ENCODE measurements around the gene ARHGAP11A. TPM values are rescaled to one million over a fixed set of nuclear protein-coding genes. Genes with fewer than 3 reads are reported as not detected.
A peak's percentile ranks its signal among the peaks of the same experiment; 100 is the strongest.

The ARHGAP11A gene
- total and polyA plus RNA-seq, 9 of the 15 experiments (the other 6 are each of a cell fraction or from before 2014, with no cell fraction given) = 17.5 to 92.5 (median 61.1) TPM

DNA sequence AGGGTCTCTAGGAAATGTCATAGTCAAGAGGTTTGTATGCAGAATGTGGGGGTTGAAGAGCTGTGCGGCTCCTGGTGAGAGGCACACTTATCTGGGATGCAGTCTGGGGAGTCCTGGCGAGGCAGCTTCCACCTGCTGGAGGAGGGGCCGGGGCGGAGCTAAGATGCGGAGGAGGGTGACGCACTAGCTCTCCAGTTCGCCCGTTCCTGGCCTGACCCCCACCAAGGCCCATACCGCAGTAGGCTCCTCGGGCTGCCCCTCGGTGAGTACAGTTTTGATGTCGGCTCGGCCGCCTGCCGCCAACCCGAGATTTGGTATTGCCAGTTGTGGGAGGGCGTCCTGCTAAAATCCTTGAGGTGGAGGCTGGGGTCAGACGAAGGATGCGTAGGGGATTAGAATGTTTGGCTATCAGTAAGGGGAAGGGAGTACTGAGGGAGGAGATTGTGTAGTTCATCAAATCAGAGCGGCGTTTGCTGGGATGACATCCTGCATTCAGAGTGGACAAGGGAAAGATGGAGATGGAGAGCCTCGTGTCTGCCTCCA is 26.3 kb downstream of the ARHGAP11A start, which contains the start of gene SCG5 (continued):
- TF ChIP-seq, protein P1, sequence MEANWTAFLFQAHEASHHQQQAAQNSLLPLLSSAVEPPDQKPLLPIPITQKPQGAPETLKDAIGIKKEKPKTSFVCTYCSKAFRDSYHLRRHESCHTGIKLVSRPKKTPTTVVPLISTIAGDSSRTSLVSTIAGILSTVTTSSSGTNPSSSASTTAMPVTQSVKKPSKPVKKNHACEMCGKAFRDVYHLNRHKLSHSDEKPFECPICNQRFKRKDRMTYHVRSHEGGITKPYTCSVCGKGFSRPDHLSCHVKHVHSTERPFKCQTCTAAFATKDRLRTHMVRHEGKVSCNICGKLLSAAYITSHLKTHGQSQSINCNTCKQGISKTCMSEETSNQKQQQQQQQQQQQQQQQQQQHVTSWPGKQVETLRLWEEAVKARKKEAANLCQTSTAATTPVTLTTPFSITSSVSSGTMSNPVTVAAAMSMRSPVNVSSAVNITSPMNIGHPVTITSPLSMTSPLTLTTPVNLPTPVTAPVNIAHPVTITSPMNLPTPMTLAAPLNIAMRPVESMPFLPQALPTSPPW (CRISPR knock-in tag; IDR thresholded peaks at IDR 0.05) = 0 out of 2 replicates have a peak, but pooled peaks have one; percentile 18
- TF ChIP-seq, protein P2, sequence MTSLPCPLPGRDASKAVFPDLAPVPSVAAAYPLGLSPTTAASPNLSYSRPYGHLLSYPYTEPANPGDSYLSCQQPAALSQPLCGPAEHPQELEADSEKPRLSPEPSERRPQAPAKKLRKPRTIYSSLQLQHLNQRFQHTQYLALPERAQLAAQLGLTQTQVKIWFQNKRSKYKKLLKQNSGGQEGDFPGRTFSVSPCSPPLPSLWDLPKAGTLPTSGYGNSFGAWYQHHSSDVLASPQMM (CRISPR knock-in tag; IDR thresholded peaks at IDR 0.05) = no peak
- TF ChIP-seq SNRNP70 (optimal IDR thresholded peaks at IDR 0.05; ENCODE audit: low read depth, low read length) (no peak), FOSL1 (tag; conservative IDR thresholded peaks at IDR 0.05) (no peak), MECOM (CRISPR knock-in tag; IDR thresholded peaks at IDR 0.05) (no peak), ZNF134 (CRISPR knock-in tag; conservative IDR thresholded peaks at IDR 0.05) (no peak), SMAD4 (CRISPR knock-in tag; conservative IDR thresholded peaks at IDR 0.05) (no peak), ZBTB17 (CRISPR knock-in tag; IDR thresholded peaks at IDR 0.05) (no peak), NEUROD1 (IDR thresholded peaks at IDR 0.05; ENCODE audit: borderline replicate concordance, low read depth, low read length, partially characterized antibody) (no peak), TCF7L2 (IDR thresholded peaks at IDR 0.05; ENCODE audit: low read depth, low read length) (no peak), ESRRB (CRISPR knock-in tag; IDR thresholded peaks at IDR 0.05; ENCODE audit: borderline replicate concordance) (peak; percentile 20; the same call in 1 of the 2 replicates), ZNF586 (CRISPR knock-in tag; conservative IDR thresholded peaks at IDR 0.05) (no peak), KLF6 (CRISPR knock-in tag; IDR thresholded peaks at IDR 0.05; ENCODE audit: borderline replicate concordance) (no peak), GTF2F1 (IDR thresholded peaks at IDR 0.05; ENCODE audit: low read depth, low read length) (no peak), HLTF (IDR thresholded peaks at IDR 0.05) (no peak)
- TF ChIP-seq, protein P3, sequence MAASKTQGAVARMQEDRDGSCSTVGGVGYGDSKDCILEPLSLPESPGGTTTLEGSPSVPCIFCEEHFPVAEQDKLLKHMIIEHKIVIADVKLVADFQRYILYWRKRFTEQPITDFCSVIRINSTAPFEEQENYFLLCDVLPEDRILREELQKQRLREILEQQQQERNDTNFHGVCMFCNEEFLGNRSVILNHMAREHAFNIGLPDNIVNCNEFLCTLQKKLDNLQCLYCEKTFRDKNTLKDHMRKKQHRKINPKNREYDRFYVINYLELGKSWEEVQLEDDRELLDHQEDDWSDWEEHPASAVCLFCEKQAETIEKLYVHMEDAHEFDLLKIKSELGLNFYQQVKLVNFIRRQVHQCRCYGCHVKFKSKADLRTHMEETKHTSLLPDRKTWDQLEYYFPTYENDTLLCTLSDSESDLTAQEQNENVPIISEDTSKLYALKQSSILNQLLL (CRISPR knock-in tag; IDR thresholded peaks at IDR 0.05; ENCODE audit: borderline replicate concordance) = no peak
- TF ChIP-seq, protein P4, sequence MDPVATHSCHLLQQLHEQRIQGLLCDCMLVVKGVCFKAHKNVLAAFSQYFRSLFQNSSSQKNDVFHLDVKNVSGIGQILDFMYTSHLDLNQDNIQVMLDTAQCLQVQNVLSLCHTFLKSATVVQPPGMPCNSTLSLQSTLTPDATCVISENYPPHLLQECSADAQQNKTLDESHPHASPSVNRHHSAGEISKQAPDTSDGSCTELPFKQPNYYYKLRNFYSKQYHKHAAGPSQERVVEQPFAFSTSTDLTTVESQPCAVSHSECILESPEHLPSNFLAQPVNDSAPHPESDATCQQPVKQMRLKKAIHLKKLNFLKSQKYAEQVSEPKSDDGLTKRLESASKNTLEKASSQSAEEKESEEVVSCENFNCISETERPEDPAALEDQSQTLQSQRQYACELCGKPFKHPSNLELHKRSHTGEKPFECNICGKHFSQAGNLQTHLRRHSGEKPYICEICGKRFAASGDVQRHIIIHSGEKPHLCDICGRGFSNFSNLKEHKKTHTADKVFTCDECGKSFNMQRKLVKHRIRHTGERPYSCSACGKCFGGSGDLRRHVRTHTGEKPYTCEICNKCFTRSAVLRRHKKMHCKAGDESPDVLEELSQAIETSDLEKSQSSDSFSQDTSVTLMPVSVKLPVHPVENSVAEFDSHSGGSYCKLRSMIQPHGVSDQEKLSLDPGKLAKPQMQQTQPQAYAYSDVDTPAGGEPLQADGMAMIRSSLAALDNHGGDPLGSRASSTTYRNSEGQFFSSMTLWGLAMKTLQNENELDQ (CRISPR knock-in tag; IDR thresholded peaks at IDR 0.05; ENCODE audit: borderline replicate concordance) = no peak
- TF ChIP-seq, protein P5, sequence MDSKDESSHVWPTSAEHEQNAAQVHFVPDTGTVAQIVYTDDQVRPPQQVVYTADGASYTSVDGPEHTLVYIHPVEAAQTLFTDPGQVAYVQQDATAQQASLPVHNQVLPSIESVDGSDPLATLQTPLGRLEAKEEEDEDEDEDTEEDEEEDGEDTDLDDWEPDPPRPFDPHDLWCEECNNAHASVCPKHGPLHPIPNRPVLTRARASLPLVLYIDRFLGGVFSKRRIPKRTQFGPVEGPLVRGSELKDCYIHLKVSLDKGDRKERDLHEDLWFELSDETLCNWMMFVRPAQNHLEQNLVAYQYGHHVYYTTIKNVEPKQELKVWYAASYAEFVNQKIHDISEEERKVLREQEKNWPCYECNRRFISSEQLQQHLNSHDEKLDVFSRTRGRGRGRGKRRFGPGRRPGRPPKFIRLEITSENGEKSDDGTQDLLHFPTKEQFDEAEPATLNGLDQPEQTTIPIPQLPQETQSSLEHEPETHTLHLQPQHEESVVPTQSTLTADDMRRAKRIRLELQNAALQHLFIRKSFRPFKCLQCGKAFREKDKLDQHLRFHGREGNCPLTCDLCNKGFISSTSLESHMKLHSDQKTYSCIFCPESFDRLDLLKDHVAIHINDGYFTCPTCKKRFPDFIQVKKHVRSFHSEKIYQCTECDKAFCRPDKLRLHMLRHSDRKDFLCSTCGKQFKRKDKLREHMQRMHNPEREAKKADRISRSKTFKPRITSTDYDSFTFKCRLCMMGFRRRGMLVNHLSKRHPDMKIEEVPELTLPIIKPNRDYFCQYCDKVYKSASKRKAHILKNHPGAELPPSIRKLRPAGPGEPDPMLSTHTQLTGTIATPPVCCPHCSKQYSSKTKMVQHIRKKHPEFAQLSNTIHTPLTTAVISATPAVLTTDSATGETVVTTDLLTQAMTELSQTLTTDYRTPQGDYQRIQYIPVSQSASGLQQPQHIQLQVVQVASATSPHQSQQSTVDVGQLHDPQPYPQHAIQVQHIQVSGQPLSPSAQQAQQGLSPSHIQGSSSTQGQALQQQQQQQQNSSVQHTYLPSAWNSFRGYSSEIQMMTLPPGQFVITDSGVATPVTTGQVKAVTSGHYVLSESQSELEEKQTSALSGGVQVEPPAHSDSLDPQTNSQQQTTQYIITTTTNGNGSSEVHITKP (IDR thresholded peaks at IDR 0.05; ENCODE audit: partially characterized antibody) = peak; percentile 20
